CD4-positive, alpha-beta T cell treated with Interferon alpha-2 for 1 hour (primary cell): Measurements from ENCODE around the gene XYLT2.
"Not testable (repeated sequence)": the region's sequence is repeated elsewhere in the genome, so short reads cannot be mapped to it uniquely, and the experiment has no call there.

Source experiments
- DNase-seq, 2 donors: peaks; one replicate each; pipeline ENCODE4 v3.0.0-alpha.2; 2020 to 2022

The XYLT2 gene

GRCh38 chr17:50322271-50322670 is 23.7 kb upstream of the XYLT2 start:
- no peak for DNase-seq

GRCh38 chr17:50323060-50323459 is 22.9 kb upstream of the XYLT2 start:
- no peak for DNase-seq

GRCh38 chr17:50325906-50326305 is 20.0 kb upstream of the XYLT2 start:
- no peak for DNase-seq

GRCh38 chr17:50326831-50327364 is 19.0 kb upstream of the XYLT2 start:
- no peak for DNase-seq

GRCh38 chr17:50328363-50329325 is 17.3 kb upstream of the XYLT2 start:
- no peak for DNase-seq

GRCh38 chr17:50329716-50330115 is 16.2 kb upstream of the XYLT2 start:
- no peak for DNase-seq

GRCh38 chr17:50330151-50330775 is 15.7 kb upstream of the XYLT2 start:
- DNase-seq = no peak

GRCh38 chr17:50331085-50331791 is 14.7 kb upstream of the XYLT2 start:
- no peak for DNase-seq

GRCh38 chr17:50332196-50332595 is 13.7 kb upstream of the XYLT2 start:
- no peak for DNase-seq

- not testable (repeated sequence) for DNase-seq
Observed at GRCh38 chr17:50333291-50334057, 12.5 kb upstream of the XYLT2 start.

- DNase-seq = no peak
Observed at GRCh38 chr17:50337956-50338355, 8.0 kb upstream of the XYLT2 start.

GRCh38 chr17:50338645-50339044 is 7.3 kb upstream of the XYLT2 start:
- no peak for DNase-seq

GRCh38 chr17:50339381-50339780 is 6.5 kb upstream of the XYLT2 start:
- DNase-seq = no peak

- DNase-seq = no peak
Observed at GRCh38 chr17:50344731-50345365, 1.1 kb upstream of the XYLT2 start.

GRCh38 chr17:50346313-50347116 is 589 bp downstream of the XYLT2 start:
- no peak for DNase-seq

GRCh38 chr17:50347117-50347893 is 1.4 kb downstream of the XYLT2 start:
- DNase-seq = no peak

- DNase-seq = no peak
Observed at GRCh38 chr17:50347894-50348291, 2.0 kb downstream of the XYLT2 start.

- no peak for DNase-seq
Observed at GRCh38 chr17:50348522-50349242, 2.8 kb downstream of the XYLT2 start.

GRCh38 chr17:50349243-50349600 is 3.3 kb downstream of the XYLT2 start:
- no peak for DNase-seq

- no peak for DNase-seq
Observed at GRCh38 chr17:50350733-50351132, 4.8 kb downstream of the XYLT2 start.
